HG03565 (cell line): ENCODE data around the gene KPNA6.
"Not testable (repeated sequence)": the region's sequence is repeated elsewhere in the genome, so short reads cannot be mapped to it uniquely, and the experiment has no call there.

ENCODE experiments used
- ATAC-seq: cut with Tn5 transposase; IDR thresholded peaks from one replicate; pipeline ENCODE4 v1.9.1; 2021; ENCODE audit warnings: mild to moderate bottlenecking, moderate library complexity; ENCODE audit not compliant: unreplicated experiment

KPNA6 gene

GRCh38 chr1:32107742-32108661 lies at the start of gene KPNA6:
TSS of gene KPNA6 (plus strand) at chr1:32108056. CDS start at chr1:32108131, 75 bp downstream.
- ATAC-seq, result peak; percentile 57

DNA sequence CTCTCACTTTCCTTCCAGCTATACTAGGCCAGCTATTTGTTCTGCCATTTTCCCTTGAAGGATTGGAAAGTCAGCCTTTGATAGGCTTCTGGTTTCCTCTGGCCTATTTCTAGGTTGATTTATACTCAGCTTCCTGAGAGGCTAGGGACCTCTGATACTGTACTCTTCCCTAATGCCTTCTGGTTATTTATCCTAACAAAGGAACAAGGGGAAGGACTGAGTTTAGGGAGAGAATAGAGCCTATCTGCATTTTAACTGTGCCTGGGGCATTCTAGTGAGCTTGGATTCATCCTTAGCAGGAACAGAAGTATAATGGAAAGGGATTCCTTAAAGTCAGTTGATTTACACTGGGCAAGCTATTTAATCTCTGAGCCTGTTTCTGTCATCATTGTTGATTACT lies 46.9 kb upstream of the KPNA6 start:
- ATAC-seq, result no peak

GRCh38 chr1:32062867-32063230 lies 45.0 kb upstream of the KPNA6 start:
- ATAC-seq, result no peak

- ATAC-seq, result no peak
Measured at GRCh38 chr1:32063261-32063681, 44.6 kb upstream of the KPNA6 start.

DNA sequence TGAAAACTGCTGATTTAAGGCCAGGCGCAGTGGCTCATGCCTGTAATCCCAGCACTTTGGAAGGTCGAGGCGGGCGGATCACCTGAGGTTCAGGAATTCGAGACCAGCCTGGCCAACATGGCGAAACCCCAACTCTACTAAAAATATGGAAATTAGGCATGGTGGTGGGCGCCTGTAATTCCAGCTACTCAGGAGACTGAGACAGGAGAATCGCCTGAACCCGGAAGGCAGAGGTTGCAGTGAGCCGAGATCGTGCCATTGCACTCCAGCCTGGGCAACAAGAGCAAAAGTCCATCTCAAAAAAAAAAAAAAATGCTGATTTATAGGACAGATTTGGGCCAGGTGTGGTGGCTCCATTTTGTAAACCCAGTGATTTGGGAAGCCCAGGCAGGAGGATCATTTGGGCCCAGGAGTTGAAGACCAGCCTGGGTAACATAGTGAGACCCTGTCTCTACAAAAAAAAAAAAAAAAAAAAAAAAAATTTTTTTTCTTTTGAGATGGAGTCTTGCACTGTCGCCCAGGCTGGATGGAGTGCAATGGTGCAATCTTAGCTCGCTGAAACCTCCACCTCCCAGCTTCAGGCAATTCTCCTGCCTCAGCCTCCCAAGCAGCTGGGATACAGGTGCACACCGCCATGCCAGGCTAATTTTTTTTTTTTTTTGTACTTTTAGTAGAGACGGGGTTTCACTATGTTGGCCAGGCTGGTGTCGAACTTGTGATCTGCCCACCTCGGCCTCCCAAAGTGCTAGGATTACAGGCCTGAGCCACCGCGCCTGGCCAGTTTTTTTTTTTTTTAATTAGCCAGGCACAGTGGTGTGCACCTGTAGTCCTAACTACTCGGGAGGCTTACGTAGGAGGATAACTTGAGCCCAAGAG lies 42.0 kb upstream of the KPNA6 start:
- ATAC-seq, result not testable (repeated sequence)

DNA sequence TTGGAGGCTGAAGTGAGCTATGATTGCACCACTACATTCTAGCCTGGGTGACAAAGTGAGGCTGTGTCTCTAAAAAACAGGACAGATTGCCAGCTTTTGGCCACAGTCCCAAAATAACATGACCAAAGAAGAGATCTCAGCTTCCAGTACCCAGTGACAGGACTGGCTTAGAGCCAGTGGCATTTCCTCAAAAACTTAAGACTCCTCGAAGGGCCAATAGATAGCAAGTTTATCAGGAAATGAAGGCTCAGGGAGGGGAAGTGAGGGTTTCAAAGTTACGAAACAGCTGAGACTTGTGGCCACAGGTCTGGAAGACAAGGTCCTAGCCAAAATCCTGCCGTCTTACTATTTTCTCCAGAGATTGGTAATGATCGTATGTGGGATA lies 41.4 kb upstream of the KPNA6 start:
- no peak for ATAC-seq

DNA sequence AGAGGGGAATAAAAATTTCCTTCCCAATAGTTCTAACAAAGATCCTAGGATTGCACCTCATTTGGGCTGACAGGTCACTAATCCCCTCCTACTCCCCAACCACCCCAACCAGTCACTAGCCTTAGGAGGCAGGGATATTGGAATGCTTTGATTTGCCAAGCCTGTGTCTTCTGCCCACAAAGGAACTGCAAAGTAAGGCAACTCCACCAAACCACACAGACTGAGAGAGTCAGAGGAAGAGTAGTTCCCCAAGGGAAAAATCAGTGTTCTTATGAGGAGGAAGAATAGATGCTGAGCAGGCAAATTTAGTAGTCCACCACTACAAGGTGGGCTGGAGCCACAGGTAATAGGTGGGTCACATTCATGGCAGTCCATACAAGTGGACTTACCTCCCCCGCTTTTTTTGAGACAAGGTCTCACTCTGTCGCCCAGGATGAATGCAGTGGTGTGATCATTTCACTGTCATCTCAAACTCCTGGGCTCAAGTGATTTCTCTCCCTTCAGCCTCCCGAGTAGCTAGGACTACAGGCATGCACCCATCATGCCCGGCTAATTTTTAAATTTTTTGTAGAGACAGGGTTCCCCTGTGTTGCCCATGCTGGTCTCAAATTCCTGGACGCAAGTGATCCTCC lies 38.8 kb upstream of the KPNA6 start:
- no peak for ATAC-seq

- ATAC-seq, result no peak
Measured at GRCh38 chr1:32071758-32072621, 35.9 kb upstream of the KPNA6 start.

- ATAC-seq, result peak; percentile 82
Measured at GRCh38 chr1:32072622-32073298, 35.1 kb upstream of the KPNA6 start, which contains the start of gene TMEM39B. TSS of gene TMEM39B (plus strand) at chr1:32072939. CDS start at chr1:32073048, 109 bp downstream.

DNA sequence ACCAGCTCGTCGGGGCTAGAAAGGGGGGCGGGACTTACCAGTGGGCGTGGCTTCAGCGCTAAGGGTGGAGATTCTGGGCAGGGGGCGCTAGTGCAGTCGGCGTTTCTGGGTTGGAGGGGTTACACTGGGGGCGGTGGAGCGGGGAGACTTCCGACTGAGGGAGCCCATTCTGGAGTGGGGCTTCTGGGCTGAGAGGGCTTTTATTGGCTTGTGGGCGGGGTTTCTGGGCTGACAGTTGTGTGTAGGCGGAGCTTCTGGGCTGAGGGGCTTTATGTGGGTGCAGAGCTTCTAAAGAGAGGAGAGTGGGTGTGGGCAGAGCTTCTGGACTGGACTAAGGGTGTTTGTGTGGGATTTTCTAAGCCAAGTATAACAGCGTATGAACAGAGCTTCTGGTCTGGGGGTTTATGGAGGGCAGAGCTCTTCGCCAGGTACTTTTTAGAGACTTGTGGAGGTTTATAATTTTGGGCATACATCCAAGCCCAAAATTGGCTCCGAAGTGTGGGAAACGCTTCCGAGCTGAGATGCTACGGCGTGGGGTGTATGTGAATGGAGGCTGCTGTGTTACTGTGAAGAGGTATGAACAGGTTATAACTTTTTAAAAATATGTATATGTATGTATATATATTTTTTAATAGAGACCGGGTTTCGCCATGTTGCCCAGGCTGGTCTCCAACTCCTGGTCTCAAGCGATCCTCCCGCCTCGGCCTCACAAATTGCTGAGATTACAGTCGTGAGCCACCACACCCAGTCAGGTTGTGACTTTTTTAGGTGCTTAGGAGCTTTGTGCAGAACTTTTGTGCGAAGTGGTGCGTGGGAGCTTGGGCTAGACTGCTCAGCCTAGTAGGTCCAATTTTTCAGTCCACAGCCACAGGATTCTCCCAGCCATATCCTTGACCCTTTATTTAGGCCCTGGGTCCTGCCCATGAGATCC lies 34.3 kb upstream of the KPNA6 start:
- ATAC-seq, result peak; percentile 6

- ATAC-seq, result no peak
Measured at GRCh38 chr1:32074841-32075240, 33.0 kb upstream of the KPNA6 start.

GRCh38 chr1:32077451-32077850 lies 30.4 kb upstream of the KPNA6 start:
- no peak for ATAC-seq

- no peak for ATAC-seq
Measured at GRCh38 chr1:32082022-32082421, 25.8 kb upstream of the KPNA6 start.

DNA sequence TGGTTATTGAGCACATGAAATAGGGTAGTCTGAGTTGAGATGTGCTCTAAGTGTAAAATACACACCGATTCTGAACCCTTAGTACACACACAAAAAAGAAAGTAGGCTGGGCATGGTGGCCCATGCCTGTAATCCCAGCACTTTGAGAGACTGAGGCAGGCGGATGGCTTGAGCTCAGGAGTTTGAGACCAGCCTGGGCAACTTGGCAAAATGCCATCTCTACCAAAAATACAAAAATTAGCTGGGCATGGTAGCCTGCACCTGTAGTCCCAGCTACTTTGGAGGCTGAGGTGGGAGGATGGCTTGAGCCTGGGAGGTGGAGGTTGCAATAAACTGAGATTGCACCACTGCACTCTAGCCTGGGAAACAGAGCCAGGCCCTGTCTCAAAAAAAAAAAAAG lies 21.5 kb upstream of the KPNA6 start:
- ATAC-seq, result not testable (repeated sequence)

DNA sequence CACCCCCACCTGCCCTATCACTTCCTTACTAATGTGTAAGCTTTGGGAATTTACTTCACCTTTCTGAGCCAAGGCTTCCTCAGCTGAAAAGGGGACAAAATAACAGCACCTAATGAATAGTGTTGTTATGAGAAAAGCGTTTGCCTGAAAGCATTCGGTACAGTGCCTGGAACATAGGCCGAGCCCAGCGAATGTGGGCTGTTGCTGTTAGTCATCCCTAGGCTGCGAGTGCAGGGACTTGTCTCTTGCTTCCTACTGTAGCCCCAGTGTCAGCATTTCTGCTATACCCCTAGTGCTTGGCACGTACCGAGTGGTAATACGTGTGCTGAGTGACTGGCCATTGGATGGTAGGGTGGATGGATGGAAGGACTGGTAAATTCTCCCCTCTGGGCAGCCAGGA lies 16.7 kb upstream of the KPNA6 start:
- no peak for ATAC-seq

- no peak for ATAC-seq
Measured at GRCh38 chr1:32091591-32091990, 16.3 kb upstream of the KPNA6 start.

- no peak for ATAC-seq
Measured at GRCh38 chr1:32094746-32095521, 12.9 kb upstream of the KPNA6 start.

DNA sequence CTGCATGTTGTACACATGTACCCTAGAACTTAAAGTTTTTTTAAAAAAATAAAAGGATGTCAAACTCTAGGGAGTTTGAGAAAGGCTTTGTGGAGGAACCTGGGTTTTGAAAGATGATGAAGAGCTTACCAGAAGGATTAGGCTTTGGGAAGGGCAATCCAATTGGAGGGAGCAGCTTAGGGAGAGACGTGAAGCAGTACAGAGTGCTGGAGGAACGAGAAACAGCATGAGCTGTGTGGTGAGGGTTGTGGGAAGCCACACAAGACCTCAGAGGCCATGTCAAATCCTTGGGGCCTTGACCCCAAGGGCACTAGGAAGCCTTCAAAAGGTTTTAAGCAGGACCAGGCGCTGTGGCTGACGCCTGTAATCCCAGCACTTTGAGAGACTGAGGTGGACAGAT lies 8.4 kb upstream of the KPNA6 start:
- ATAC-seq, result no peak
